ENCODE results near the gene SLC25A25.

The SLC25A25 gene

DNA sequence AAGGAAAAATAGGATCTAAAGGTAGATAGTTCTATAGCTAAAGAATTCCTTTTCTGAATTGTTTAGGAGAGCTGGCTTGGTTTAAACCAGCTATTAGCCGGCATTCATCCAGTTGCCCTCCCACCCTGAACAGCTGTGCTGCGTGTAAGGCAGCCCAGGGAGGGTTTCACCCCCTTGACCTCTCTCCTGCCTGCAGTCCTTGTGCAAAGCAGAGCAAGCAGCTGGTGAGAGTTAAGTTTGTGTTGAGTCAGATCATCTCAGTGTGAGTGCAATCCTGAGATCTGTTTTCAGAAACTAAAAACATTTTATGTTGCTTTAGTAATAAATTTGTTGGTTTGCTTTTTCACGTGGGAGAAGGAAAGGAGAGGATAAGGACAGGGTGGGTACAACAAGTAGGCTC is 13.0 kb downstream of the SLC25A25 start:
- Histone ChIP-seq H3K36me3 (ENCODE audit: control insufficient read depth, low read depth, low read length) (no peaks in the 10 kb centered on the region), H3K9me3 (ENCODE audit: control insufficient read depth, low read depth, low read length) (no peaks in the 10 kb centered on the region), H3K9ac (ENCODE audit: low read length) (no peak overlapping the region), H3K4me1 (ENCODE audit: control insufficient read depth, low read depth, low read length) (peaks cover 3% of the 10 kb centered on the region), H3K4me3 (ENCODE audit: low read length) (no peak overlapping the region), H3K27ac (ENCODE audit: low read length) (no peak overlapping the region), H3K27me3 (ENCODE audit: control insufficient read depth, insufficient read depth, low read length) (no peaks in the 10 kb centered on the region)

DNA sequence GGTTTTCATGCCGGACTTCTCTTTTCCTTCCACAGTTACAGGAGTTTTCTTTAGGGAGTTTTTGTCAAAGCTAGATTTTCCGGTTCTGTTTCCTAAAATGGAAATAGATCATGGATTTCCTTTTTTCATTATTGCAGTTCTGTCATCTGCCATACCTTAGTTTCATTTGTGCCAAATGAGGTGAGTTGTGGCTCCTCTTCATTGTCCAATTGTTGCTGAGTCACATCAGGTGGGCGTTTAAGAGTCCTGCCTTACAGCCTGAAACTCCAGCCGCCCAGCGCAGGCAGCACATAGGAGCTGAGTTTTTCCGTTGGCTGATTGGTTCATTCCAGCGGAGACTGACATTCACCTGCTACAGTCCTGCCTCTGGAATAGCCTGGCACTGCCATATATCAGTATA is 14.1 kb downstream of the SLC25A25 start:
- H3K9ac ChIP-seq (ENCODE audit: low read length): no peak overlapping the region
- H3K27ac ChIP-seq (ENCODE audit: low read length): no peak overlapping the region
- peaks cover 3% of the 10 kb centered on the region for H3K4me1 ChIP-seq (ENCODE audit: control insufficient read depth, low read depth, low read length)
- H3K4me3 ChIP-seq (ENCODE audit: low read length): no peak overlapping the region
- no peaks in the 10 kb centered on the region for H3K27me3 ChIP-seq (ENCODE audit: control insufficient read depth, insufficient read depth, low read length)
- no peaks in the 10 kb centered on the region for H3K36me3 ChIP-seq (ENCODE audit: control insufficient read depth, low read depth, low read length)
- H3K9me3 ChIP-seq (ENCODE audit: control insufficient read depth, low read depth, low read length): no peaks in the 10 kb centered on the region

DNA sequence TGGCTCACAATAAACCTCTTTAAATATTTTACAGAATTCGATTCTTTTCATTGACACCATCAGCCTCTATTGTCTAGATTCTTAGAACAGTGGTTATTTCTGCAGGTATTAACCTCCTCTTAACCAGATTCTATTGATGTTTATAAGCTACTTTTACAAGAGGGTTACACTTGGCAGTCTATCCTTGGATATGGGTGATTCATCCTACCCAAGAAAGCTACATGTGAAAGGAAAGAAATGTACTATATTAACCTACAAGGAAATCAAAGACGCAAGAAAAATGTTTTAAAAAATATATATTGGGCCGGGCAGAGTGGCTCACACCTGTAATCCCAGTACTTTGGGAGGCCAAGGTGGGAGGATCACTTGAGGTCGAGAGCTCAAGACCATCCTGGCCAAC is 16.7 kb downstream of the SLC25A25 start:
- no peak overlapping the region for H3K4me3 ChIP-seq (ENCODE audit: low read length)
- no peak overlapping the region for H3K9ac ChIP-seq (ENCODE audit: low read length)
- H3K36me3 ChIP-seq (ENCODE audit: control insufficient read depth, low read depth, low read length): no peaks in the 10 kb centered on the region
- H3K27me3 ChIP-seq (ENCODE audit: control insufficient read depth, insufficient read depth, low read length): no peaks in the 10 kb centered on the region
- no peak overlapping the region for H3K27ac ChIP-seq (ENCODE audit: low read length)
- no peaks in the 10 kb centered on the region for H3K9me3 ChIP-seq (ENCODE audit: control insufficient read depth, low read depth, low read length)
- no peaks in the 10 kb centered on the region for H3K4me1 ChIP-seq (ENCODE audit: control insufficient read depth, low read depth, low read length)

DNA sequence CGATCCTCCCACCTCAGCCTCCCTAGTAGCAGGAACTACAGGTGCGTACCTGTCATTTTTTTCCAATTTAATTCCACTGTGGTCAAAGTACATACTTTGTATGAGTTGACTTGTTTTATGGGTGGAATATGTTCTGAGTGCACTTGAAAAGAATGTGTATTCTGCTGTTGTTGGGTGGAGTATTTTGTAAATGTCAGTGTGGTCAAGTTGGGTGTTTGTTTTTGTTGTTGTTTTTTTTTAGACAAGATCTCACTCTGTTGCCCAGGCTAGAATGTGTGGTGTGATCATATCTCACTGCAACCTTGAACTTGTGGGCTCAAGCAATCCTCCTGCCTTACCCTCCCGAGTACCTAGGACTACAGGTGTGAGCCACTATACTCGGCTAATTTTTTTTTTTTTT is 17.9 kb downstream of the SLC25A25 start:
- H3K9me3 ChIP-seq (ENCODE audit: control insufficient read depth, low read depth, low read length): no peaks in the 10 kb centered on the region
- H3K9ac ChIP-seq (ENCODE audit: low read length): no peak overlapping the region
- no peaks in the 10 kb centered on the region for H3K36me3 ChIP-seq (ENCODE audit: control insufficient read depth, low read depth, low read length)
- H3K4me1 ChIP-seq (ENCODE audit: control insufficient read depth, low read depth, low read length): peaks cover 2% of the 10 kb centered on the region
- no peaks in the 10 kb centered on the region for H3K27me3 ChIP-seq (ENCODE audit: control insufficient read depth, insufficient read depth, low read length)
- H3K27ac ChIP-seq (ENCODE audit: low read length): no peak overlapping the region
- no peak overlapping the region for H3K4me3 ChIP-seq (ENCODE audit: low read length)

DNA sequence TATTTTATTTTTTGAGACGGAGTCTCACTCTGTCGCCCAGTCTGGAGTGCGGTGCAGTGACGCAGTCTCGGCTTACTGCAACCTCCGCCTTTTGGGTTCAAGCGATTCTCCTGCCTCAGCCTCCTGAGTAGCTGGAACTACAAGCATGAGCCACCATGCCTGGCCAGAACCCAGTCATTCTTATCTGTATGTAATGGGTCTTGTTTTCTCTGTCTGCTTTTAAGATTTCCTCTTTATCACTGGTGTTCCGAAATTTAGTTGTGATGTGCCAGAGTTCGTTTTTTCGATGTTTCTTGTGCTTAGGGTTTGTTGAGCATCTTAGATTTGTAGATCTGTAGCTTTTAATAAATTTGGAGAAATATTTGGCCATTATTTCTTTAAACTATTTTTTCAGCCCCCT is 19.2 kb downstream of the SLC25A25 start:
- no peaks in the 10 kb centered on the region for H3K36me3 ChIP-seq (ENCODE audit: control insufficient read depth, low read depth, low read length)
- H3K9me3 ChIP-seq (ENCODE audit: control insufficient read depth, low read depth, low read length): no peaks in the 10 kb centered on the region
- peaks cover 3% of the 10 kb centered on the region for H3K4me1 ChIP-seq (ENCODE audit: control insufficient read depth, low read depth, low read length)
- no peak overlapping the region for H3K27ac ChIP-seq (ENCODE audit: low read length)
- H3K9ac ChIP-seq (ENCODE audit: low read length): no peak overlapping the region
- no peak overlapping the region for H3K4me3 ChIP-seq (ENCODE audit: low read length)
- no peaks in the 10 kb centered on the region for H3K27me3 ChIP-seq (ENCODE audit: control insufficient read depth, insufficient read depth, low read length)

DNA sequence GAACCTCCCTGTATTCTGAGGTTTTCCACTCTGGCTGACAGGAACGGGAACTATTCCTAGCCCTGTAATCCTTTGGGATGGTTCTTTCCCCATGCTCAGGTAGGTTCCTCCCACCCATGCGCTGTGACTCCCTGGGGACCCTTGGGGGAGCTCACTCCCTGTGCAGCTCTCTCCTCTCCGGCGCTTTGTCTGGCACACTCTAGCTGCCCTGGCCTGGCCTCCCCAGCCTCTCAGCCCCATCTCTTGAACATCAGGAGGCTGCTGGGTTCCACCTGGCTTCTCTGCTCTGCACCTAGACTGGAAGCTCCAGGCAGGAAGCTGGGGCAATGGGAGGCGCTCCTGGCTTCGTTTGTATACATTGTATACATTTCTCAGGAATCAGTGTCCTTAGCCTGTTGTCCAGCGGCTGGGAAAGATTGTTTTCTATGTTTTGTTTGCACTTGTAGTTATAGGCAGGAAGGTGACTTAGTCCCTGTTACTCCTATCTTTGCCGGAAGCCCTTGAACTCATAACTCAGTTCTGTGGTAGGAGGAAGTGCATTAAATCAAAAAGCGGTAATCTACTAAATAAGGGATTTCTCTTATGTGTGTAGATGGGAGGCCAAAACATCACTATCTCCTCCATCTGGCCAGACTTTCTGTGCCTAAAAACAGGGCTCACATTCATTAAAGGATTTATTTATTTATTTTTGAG is 20.4 kb downstream of the SLC25A25 start:
- no peak overlapping the region for H3K9ac ChIP-seq (ENCODE audit: low read length)
- no peak overlapping the region for H3K4me3 ChIP-seq (ENCODE audit: low read length)
- peaks cover 3% of the 10 kb centered on the region for H3K4me1 ChIP-seq (ENCODE audit: control insufficient read depth, low read depth, low read length)
- H3K27me3 ChIP-seq (ENCODE audit: control insufficient read depth, insufficient read depth, low read length): no peaks in the 10 kb centered on the region
- no peak overlapping the region for H3K27ac ChIP-seq (ENCODE audit: low read length)
- H3K9me3 ChIP-seq (ENCODE audit: control insufficient read depth, low read depth, low read length): no peaks in the 10 kb centered on the region
- H3K36me3 ChIP-seq (ENCODE audit: control insufficient read depth, low read depth, low read length): no peaks in the 10 kb centered on the region

DNA sequence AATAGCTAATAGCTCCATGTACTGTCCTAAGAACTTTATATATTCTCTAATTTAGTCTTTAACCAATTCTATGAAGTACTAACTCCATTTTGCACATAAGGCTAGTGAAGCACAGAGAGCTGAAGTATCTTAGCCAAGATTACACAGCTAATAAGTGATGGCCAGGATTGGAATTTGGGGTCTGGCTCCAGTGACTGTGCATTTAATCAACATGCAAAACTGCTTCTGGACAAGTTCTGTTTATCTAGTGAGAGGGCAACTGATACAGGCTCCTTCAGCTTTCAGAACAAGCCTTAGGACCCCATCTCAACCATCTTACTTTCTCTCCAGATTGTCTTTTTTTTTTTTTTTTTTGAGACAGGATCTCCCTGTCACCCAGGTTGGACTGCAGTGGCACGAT is 21.3 kb downstream of the SLC25A25 start:
- peaks cover 3% of the 10 kb centered on the region for H3K4me1 ChIP-seq (ENCODE audit: control insufficient read depth, low read depth, low read length)
- no peaks in the 10 kb centered on the region for H3K36me3 ChIP-seq (ENCODE audit: control insufficient read depth, low read depth, low read length)
- no peaks in the 10 kb centered on the region for H3K27me3 ChIP-seq (ENCODE audit: control insufficient read depth, insufficient read depth, low read length)
- H3K9ac ChIP-seq (ENCODE audit: low read length): no peak overlapping the region
- H3K27ac ChIP-seq (ENCODE audit: low read length): no peak overlapping the region
- no peak overlapping the region for H3K4me3 ChIP-seq (ENCODE audit: low read length)
- H3K9me3 ChIP-seq (ENCODE audit: control insufficient read depth, low read depth, low read length): no peaks in the 10 kb centered on the region

DNA sequence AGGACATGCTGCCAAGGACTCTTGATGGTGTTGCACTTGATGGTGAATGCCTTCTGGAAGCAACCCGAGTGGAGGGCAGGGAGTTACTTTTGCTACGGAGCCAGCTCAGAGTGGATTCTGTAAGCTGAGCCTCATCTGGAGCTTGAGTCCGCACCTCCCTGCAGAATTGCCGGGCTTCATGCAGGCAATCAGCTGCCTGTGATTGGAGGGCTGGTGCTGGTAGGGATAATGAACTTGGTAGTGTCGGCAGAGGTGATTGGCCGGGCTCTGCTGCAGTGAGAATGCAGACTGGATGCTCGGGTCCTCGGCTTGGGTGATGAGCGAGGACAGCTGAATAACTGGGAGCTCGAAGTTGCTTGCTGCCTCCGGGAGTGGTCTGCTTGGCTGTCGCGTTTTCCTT is 23.1 kb downstream of the SLC25A25 start:
- H3K9me3 ChIP-seq (ENCODE audit: control insufficient read depth, low read depth, low read length): no peaks in the 10 kb centered on the region
- H3K4me3 ChIP-seq (ENCODE audit: low read length): no peak overlapping the region
- no peak overlapping the region for H3K27ac ChIP-seq (ENCODE audit: low read length)
- no peaks in the 10 kb centered on the region for H3K36me3 ChIP-seq (ENCODE audit: control insufficient read depth, low read depth, low read length)
- peaks cover 3% of the 10 kb centered on the region for H3K4me1 ChIP-seq (ENCODE audit: control insufficient read depth, low read depth, low read length)
- H3K9ac ChIP-seq (ENCODE audit: low read length): no peak overlapping the region
- H3K27me3 ChIP-seq (ENCODE audit: control insufficient read depth, insufficient read depth, low read length): no peaks in the 10 kb centered on the region

DNA sequence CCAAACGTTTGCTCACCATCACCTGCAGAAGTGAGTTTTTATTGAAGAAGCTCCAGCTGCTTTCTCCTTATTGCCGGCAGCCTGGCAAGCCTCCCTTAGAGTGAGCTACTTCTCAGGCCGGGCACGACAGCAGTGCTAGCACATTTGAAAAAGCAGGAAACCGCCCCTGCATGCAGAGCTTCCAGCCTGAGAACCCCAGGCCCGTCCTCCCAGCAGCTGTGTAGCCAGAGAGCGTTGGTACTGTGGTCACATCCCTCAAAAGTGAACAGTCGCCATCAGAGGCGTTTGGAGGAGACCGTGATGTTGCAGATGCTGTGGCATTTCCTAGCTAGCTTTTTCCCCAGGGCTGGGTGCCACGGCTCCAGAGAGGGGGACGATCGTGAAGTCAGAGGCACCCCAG is 23.5 kb downstream of the SLC25A25 start:
- H3K27ac ChIP-seq (ENCODE audit: low read length): no peak overlapping the region
- no peaks in the 10 kb centered on the region for H3K27me3 ChIP-seq (ENCODE audit: control insufficient read depth, insufficient read depth, low read length)
- H3K9me3 ChIP-seq (ENCODE audit: control insufficient read depth, low read depth, low read length): no peaks in the 10 kb centered on the region
- no peak overlapping the region for H3K4me3 ChIP-seq (ENCODE audit: low read length)
- H3K9ac ChIP-seq (ENCODE audit: low read length): no peak overlapping the region
- H3K36me3 ChIP-seq (ENCODE audit: control insufficient read depth, low read depth, low read length): no peaks in the 10 kb centered on the region
- peaks cover 3% of the 10 kb centered on the region for H3K4me1 ChIP-seq (ENCODE audit: control insufficient read depth, low read depth, low read length)

DNA sequence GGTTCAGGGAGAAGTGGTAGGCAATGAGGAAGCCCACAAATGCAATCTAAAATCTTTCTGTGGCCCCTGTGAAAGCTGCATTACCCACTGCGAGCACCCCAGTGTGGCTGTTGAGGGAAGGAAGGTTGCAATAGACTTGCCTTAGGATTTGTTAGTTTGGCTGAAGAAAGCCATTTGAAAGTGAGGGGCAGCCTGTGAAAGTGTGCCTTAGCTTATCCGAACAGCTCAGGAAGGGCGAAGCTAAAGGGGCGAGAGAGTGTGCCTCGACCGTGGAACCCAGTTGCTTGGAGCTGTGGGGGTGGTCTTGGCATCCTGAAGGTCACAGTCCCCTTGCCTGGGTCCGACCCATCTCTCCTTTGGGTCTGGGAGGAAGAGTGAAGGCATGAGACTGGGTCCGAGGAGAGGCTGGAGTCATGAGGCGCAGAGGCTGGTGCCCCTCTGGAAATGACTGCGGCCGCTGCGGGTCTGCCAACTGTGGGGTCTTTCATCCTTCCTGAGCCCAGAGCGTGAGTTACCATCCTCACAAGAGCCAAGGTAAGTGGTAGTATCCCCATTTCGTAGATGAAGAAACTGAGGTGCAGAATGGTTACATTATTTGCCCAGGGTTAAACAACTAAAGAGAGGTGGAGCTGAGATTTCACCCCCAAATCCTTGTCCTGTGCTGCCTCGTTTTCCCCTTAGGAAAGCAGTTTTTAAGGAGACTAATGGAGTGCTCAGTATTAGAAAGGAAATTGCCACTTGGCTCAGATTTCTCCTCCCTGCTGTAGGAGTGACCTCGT is 24.4 kb downstream of the SLC25A25 start:
- H3K27me3 ChIP-seq (ENCODE audit: control insufficient read depth, insufficient read depth, low read length): no peaks in the 10 kb centered on the region
- no peaks in the 10 kb centered on the region for H3K36me3 ChIP-seq (ENCODE audit: control insufficient read depth, low read depth, low read length)
- no peak overlapping the region for H3K4me3 ChIP-seq (ENCODE audit: low read length)
- H3K4me1 ChIP-seq (ENCODE audit: control insufficient read depth, low read depth, low read length): peaks cover 5% of the 10 kb centered on the region
- H3K9ac ChIP-seq (ENCODE audit: low read length): no peak overlapping the region
- H3K9me3 ChIP-seq (ENCODE audit: control insufficient read depth, low read depth, low read length): no peaks in the 10 kb centered on the region
- no peak overlapping the region for H3K27ac ChIP-seq (ENCODE audit: low read length)

DNA sequence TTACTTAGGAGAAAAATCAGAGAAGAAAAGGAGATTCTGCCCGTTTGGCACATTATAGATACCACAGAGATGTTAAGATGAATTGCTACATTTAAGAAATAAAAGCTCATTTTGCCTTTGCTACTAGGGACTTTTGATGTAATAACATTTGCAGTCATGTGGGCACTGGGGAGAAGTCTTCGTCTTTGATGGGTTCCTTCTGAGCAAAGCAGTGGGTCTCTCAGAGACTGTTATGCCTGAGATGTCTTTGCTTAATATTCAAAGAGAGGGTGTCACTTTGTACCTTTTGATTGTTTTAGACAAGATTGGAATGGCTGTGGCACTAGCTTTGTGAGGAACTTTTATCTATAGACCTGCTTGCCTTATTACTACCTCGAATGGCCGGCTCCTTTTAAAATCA is 25.0 kb downstream of the SLC25A25 start:
- no peak overlapping the region for H3K4me3 ChIP-seq (ENCODE audit: low read length)
- H3K27me3 ChIP-seq (ENCODE audit: control insufficient read depth, insufficient read depth, low read length): no peaks in the 10 kb centered on the region
- no peak overlapping the region for H3K27ac ChIP-seq (ENCODE audit: low read length)
- no peaks in the 10 kb centered on the region for H3K36me3 ChIP-seq (ENCODE audit: control insufficient read depth, low read depth, low read length)
- peaks cover 11% of the 10 kb centered on the region for H3K4me1 ChIP-seq (ENCODE audit: control insufficient read depth, low read depth, low read length)
- H3K9me3 ChIP-seq (ENCODE audit: control insufficient read depth, low read depth, low read length): no peaks in the 10 kb centered on the region
- no peak overlapping the region for H3K9ac ChIP-seq (ENCODE audit: low read length)
